ENCODE results near the gene BCAS4.

BCAS4 gene

GRCh38 chr20:50904067-50904570 lies 109.3 kb downstream of the BCAS4 start:
- no peak for DNase-seq (ENCODE audit: low read depth in 2 of 3, low spot score in 2 of 3)

- DNase-seq (ENCODE audit: low read depth in 2 of 3, low spot score in 2 of 3) = no peak
These were observed 114.6 kb downstream of the BCAS4 start for GRCh38 chr20:50909413-50909812.

DNA sequence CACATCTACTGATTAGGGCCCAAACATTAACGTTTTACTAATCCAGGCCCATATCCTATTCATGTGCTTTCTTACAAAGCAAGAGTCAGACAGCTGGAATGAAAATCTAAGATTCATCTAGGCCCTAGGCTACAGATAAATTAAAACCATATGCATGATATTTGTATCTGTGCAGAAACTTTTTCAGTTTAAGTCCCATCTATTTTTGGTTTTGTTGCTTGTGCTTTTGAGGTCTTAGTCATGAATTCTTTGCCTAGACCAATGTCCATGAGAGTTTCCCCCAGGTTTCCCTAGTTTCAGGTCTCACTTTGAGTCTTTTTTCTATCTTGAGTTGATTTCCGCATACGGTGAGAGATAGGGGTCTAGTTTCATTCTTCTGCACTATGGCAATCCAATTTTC lies 116.2 kb downstream of the BCAS4 start:
- no peak for DNase-seq (ENCODE audit: low read depth in 2 of 3, low spot score in 2 of 3)

DNA sequence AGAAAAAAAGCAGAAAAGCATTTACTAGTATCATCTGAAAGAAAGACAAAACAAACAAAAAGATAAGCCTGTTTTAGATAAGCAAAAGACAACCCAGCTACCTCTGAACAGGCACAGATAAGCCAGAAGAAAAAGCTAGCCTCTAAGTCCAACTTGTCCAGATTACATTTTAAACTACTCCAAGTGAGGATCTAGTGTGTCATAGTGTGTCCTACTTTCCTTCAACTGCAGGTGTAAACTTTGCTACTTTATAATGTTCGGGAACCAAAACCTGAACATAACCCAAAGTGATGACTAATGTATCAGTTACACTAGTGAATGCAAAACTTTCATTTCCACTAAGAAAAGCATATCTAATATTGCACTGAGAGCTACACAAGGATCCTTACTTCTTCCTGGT lies 116.9 kb downstream of the BCAS4 start:
- DNase-seq (ENCODE audit: low read depth in 2 of 3, low spot score in 2 of 3) = no peak

DNA sequence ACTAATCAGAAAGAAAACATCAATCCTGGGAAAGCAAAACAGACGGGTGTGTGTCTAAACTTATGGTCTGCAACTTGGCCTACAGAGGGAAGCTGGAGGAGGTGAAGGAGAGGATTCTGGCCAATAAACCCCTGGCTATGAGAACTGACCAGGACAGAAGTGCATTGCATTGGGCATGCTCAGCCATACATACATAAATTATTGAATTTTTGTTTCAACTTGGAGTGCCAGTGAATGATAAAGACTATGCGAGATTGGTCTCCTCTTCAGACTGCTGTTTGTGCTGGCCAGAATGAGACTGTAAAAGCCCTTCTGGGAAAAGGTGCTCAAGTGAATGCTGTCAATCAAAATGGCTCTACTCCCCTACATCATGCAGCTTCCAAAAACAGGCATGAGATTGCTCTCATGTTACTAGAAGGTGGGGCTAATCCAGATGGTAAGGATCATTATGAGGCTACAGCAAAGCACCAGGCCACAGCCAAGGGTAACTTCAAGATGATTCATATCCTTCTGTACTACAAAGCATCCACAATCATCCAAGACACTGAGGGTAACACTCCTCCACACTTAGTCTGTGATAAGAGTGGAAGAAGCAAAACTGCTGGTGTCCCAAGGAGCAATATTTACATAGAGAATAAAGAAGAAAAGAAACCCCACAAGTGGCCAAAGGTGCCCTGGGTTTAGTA lies 119.0 kb downstream of the BCAS4 start:
- no peak for DNase-seq (ENCODE audit: low read depth in 2 of 3, low spot score in 2 of 3)

GRCh38 chr20:50915424-50915823 lies 120.6 kb downstream of the BCAS4 start:
- no peak for DNase-seq (ENCODE audit: low read depth in 2 of 3, low spot score in 2 of 3)

DNA sequence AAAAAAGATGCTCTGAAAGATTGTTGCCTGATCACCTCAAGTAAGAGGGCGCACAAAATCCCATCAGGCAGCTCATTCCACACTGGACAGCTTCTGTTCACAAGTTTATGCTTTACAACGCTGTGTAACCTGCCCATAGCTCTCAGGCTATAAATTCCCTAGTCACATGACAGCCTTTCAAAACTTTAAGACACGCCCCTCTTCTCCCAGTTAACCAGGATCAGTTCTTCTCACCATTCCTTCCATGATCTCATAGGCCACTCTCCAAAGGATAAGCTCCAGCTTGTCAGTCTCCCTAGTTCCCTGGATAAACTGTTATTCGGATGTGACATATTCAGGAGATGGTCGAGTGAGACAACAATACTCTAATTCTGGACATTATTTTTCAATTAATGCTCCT lies 121.4 kb downstream of the BCAS4 start:
- DNase-seq (ENCODE audit: low read depth in 2 of 3, low spot score in 2 of 3) = no peak

DNA sequence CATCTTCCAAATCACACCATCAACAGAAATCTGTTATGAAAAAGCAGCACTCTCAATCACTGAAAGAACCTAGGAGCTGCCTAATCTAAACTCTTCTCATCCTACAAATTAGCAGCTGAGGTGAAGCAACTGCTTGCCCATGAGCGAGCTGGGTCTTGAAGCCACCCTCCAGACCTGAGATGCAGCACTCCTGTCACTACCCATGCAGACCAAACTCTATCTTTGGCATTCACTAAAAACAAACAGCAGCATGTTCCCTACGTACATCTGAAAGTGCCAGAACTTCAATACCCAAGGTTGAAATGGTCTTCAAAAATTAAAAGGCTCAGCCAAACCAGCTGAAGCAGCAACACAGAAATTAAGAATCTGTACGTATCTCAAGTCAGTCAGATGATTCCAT lies 122.1 kb downstream of the BCAS4 start:
- DNase-seq (ENCODE audit: low read depth in 2 of 3, low spot score in 2 of 3) = no peak

DNA sequence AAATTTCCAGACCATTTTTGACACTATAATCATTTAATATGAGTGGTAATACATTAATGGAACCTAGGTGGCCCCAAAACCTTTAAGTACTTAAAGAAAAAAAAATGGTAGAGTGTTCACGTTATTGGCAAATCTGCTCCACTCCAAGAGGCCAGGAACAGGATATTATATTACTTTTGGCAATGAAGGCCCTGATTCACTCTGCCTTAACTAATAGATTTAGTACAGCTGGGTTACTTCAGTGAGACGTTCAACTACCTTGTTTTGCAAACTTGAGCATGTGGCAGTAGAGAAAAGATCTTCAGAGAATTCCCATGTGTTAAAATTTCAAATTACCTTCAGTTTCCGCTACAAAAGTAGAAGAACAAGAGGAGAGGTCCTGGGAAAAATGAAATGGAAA lies 123.5 kb downstream of the BCAS4 start:
- no peak for DNase-seq (ENCODE audit: low read depth in 2 of 3, low spot score in 2 of 3)

GRCh38 chr20:50919567-50919966 lies 124.7 kb downstream of the BCAS4 start:
- DNase-seq (ENCODE audit: low read depth in 2 of 3, low spot score in 2 of 3) = no peak

DNA sequence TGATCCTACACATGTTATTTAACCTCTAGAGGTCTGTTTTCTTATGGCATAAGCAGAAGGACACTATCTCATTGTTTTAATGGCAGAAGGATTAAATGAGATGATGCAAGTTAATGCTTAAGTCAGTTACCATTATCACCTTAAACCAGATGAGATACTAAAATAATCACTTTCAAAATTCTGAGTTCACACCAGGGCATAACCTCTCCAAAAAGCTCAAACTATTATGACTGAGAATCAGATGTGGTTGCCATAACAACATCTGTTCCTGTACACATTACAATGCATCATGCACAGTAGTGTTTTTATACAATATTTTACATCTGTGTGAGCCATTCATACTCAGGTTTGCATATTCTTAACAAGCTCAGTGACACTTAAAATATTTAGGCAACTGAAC lies 126.1 kb downstream of the BCAS4 start:
- no peak for DNase-seq (ENCODE audit: low read depth in 2 of 3, low spot score in 2 of 3)

DNA sequence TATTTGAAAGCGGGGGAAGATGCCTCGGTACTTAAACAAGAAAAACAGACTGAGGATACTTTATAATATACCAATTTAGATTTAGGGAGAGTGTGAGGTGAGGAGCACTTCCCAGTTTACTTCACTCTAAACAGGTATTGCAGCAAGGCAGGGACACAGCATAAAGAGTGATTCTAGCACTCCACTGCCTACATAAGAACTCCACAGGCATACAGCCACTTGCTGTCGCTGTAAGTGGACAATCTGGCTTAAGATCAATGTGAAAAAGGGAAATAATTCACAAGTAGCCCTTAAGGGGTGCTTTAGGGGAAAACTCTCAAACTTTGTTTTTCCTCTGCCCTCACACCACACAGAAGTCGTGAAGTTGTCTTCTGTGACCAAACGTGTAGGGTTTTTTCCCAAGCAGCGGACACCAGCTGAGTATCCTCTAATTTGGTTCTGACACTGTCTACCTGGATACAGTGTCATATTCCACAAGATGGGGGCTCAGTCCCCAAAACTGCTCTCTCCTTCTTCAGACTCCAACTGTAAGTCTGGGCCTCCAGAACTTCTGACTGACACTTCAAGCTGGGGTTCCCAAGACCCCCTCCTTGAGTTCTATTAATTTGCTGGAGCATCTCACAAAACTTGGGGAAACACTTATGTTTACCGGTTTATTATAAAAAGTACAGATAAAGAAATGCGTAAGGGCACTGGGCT lies 127.1 kb downstream of the BCAS4 start:
- no peak for DNase-seq (ENCODE audit: low read depth in 2 of 3, low spot score in 2 of 3)

DNA sequence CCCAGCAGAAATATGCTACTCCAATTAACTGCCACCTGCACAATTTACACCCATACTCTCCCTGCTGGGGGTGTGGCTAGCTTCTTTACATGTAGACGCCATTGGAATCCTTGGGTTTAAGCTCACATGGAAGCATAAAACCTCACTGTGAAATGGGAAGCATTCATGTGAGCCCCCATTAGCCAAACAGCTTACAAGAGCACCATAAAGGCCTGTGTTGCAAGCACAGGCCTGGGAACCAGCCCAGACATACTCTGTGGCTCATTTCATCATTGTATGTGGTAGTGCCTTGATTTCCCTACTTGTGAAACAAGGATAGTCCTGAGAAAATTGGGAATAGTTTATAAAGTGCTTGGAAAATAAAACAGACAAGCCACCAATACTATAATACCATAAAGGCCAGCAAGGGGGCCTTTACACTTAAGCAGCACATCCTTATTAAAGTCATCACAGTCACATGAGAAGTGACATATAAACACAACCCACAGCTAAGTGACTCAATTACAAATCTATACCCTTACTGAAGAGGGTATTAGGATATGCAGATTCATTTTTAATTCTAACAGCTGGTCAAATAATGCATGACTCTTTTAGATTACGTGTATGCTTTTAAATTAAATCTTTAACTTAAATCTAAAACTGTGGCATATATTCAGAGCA lies 129.5 kb downstream of the BCAS4 start:
- no peak for DNase-seq (ENCODE audit: low read depth in 2 of 3, low spot score in 2 of 3)

- DNase-seq (ENCODE audit: low read depth in 2 of 3, low spot score in 2 of 3) = no peak
These were observed 131.7 kb downstream of the BCAS4 start for GRCh38 chr20:50926530-50926929.
